HCT116 (cell line): ENCODE results near the gene SHROOM1. TPM values are rescaled to one million over a fixed set of nuclear protein-coding genes. Genes with fewer than 3 reads are reported as not detected.

ENCODE experiments used
- ATAC-seq: fragments of 200-7000 bp; cut with Tn5 transposase; 2 replicates; pipeline ENCODE4 v1.9.1; 2020; ENCODE audit warnings: mild to moderate bottlenecking, moderate library complexity
- BruUV-seq: library from RNA; stranded (reverse); fragments of 400-500 nt; replicated peaks from 2 replicates; lab custom pipeline; 2021; lab: Mats Ljungman, UMichigan
- CTCF ChIA-PET: fragments of 300-600 bp; sonication (Branson Sonifier 250); formaldehyde crosslinking; loops from one replicate; lab custom pipeline; 2021; ENCODE audit warnings: antibody characterized with exemption; lab: Charles Lee
- POLR2A ChIA-PET: fragments of 300-600, 350-600 bp; sonication (Branson Sonifier 250); formaldehyde crosslinking; loops from one replicate; lab custom pipeline; 2021; ENCODE audit warnings: antibody characterized with exemption; lab: Charles Lee
- RAD21 ChIA-PET, 2 experiments: fragments of 300-600 bp; sonication (Branson Sonifier 250); formaldehyde crosslinking; loops; one replicate each; lab custom pipeline; 2023; ENCODE audit warnings: low total read pairs in 2 of 2; ENCODE audit not compliant: uncharacterized antibody in 2 of 2, unreplicated experiment in 2 of 2, low non-redundant PET in 1 of 2; lab: Charles Lee
- DNase-seq: peaks from one replicate; pipeline ENCODE4 v3.0.0-alpha.2; 2010; ENCODE audit warnings: low read depth, low spot score
- H2AFZ ChIP-seq: fragments of 200-600 bp; shearing (Covaris generic), sonication (generic); 2 replicates; pipeline ENCODE4 v1.6.1; 2017; ENCODE audit warnings: low read depth, mixed run types, mixed read lengths, antibody characterized with exemption, low read length; ENCODE audit not compliant: poor library complexity, severe bottlenecking
- H3K27ac ChIP-seq: 2 replicates; pipeline ENCODE4 v1.5.1; 2012; ENCODE audit warnings: low read depth, low read length
- H3K27me3 ChIP-seq: fragments of 200-600 bp; sonication (generic); 2 replicates; pipeline ENCODE4 v1.6.1; 2016; ENCODE audit warnings: mixed run types, low read length, mixed read lengths; ENCODE audit not compliant: insufficient read depth
- H3K36me3 ChIP-seq, 2 experiments: fragments of 200-500 bp in 1 of 2; fragments of 200-600 bp in 1 of 2; sonication (Bioruptor generic) in 1 of 2; sonication (generic) in 1 of 2; 2 replicates each; pipeline versions ENCODE4 v1.5.1 to v1.6.1; 2014 to 2016; ENCODE audit warnings: low read length in 2 of 2, inconsistent platforms in 1 of 2, mixed read lengths in 1 of 2, mixed run types in 1 of 2; ENCODE audit not compliant: insufficient read depth in 2 of 2, control insufficient read depth in 1 of 2
- H3K4me1 ChIP-seq, 2 experiments: fragments of 200-600 bp in 1 of 2; sonication (generic) in 1 of 2; 2 replicates each; pipeline versions ENCODE4 v1.5.1 to v1.6.1; 2012 to 2017; ENCODE audit warnings: low read length in 2 of 2, inconsistent platforms in 1 of 2, mild to moderate bottlenecking in 1 of 2, mixed read lengths in 1 of 2, mixed run types in 1 of 2, moderate library complexity in 1 of 2; ENCODE audit not compliant: insufficient read depth in 2 of 2, control insufficient read depth in 1 of 2
- H3K4me2 ChIP-seq: fragments of 200-600 bp; sonication (generic); 2 replicates; pipeline ENCODE4 v1.6.1; 2017; ENCODE audit warnings: mixed run types, low read length, mixed read lengths
- H3K4me3 ChIP-seq, 2 experiments: fragments of 200-600 bp in 1 of 2; sonication (generic) in 1 of 2; replicated peaks in 1 of 2; 2 replicates each; pipeline ENCODE4 v1.5.1; 2011 to 2016; ENCODE audit warnings: low read length in 2 of 2, control low read depth in 1 of 2, low read depth in 1 of 2, mild to moderate bottlenecking in 1 of 2, mixed read lengths in 1 of 2, mixed run types in 1 of 2
- H3K79me2 ChIP-seq: fragments of 200-600 bp; sonication (generic); 2 replicates; pipeline ENCODE4 v1.6.1; 2017; ENCODE audit warnings: mild to moderate bottlenecking, mixed run types, low read length, moderate library complexity, mixed read lengths; ENCODE audit not compliant: insufficient read depth
- H3K9ac ChIP-seq: fragments of 200-600 bp; sonication (generic); 2 replicates; pipeline ENCODE4 v1.6.1; 2016; ENCODE audit warnings: low read length, mixed read lengths
- H3K9me2 ChIP-seq: fragments of 200-600 bp; sonication (generic), shearing (Covaris generic); 2 replicates; pipeline ENCODE4 v1.6.1; 2017; ENCODE audit warnings: mixed run types, mild to moderate bottlenecking, moderate library complexity; ENCODE audit not compliant: insufficient read depth
- H3K9me3 ChIP-seq, 2 experiments: fragments of 200-500 bp in 1 of 2; fragments of 200-600 bp in 1 of 2; sonication (Bioruptor generic) in 1 of 2; sonication (generic) in 1 of 2; 2 replicates each; pipeline ENCODE4 v1.6.1; 2014 to 2017; ENCODE audit warnings: low read length in 2 of 2, mixed read lengths in 2 of 2, inconsistent platforms in 1 of 2, low read depth in 1 of 2, mild to moderate bottlenecking in 1 of 2, mixed run types in 1 of 2, moderate library complexity in 1 of 2; ENCODE audit not compliant: control insufficient read depth in 1 of 2, insufficient read depth in 1 of 2
- H4K20me1 ChIP-seq: fragments of 200-600 bp; sonication (generic), shearing (Covaris generic); 2 replicates; pipeline ENCODE4 v1.6.1; 2017; ENCODE audit warnings: mixed run types, mild to moderate bottlenecking, moderate library complexity; ENCODE audit not compliant: insufficient read depth
- CEBPB ChIP-seq: IDR thresholded peaks from 2 replicates; pipeline ENCODE4 v1.6.1; 2012; ENCODE audit warnings: low read depth
- EZH2 ChIP-seq: fragments of 200-600 bp; sonication (generic); IDR thresholded peaks from 2 replicates; pipeline ENCODE4 v1.6.1; 2017; ENCODE audit warnings: antibody characterized with exemption, mixed run types
- POLR2A ChIP-seq: IDR thresholded peaks from 2 replicates; pipeline ENCODE4 v1.7.0; 2011; ENCODE audit warnings: borderline replicate concordance; ENCODE audit not compliant: insufficient read depth, insufficient read length; ENCODE audit errors: extremely low read depth
- YY1 ChIP-seq: IDR thresholded peaks from 2 replicates; pipeline ENCODE4 v1.6.1; 2011; ENCODE audit warnings: low read length, low read depth, moderate library complexity, mild to moderate bottlenecking; ENCODE audit not compliant: insufficient replicate concordance; ENCODE audit errors: extremely low read depth
- ZBTB33 ChIP-seq: IDR thresholded peaks from 2 replicates; pipeline ENCODE4 v1.6.1; 2011; ENCODE audit warnings: mild to moderate bottlenecking, low read length, moderate library complexity; ENCODE audit not compliant: insufficient replicate concordance; ENCODE audit errors: extremely low read depth
- ZFX ChIP-seq: fragments of 450-650 bp; IDR thresholded peaks from 2 replicates; pipeline ENCODE4 v1.6.1; 2017
- intact Hi-C: fragments of 100-400 bp; cut with micrococcal nuclease; formaldehyde crosslinking; loops from 2 replicates; pipeline ENCODE4 v1.10.0; 2022
- total RNA-seq: library from RNA; stranded (reverse); gene quantifications from one replicate; pipeline ENCODE4 v1.2.1, GENCODE V29; 2021; ENCODE audit not compliant: unreplicated experiment

SHROOM1 gene
- total RNA-seq, 1 experiment from 2014 or later: 9.5 TPM

- no peaks in the 10 kb centered on the region for H3K9me2 ChIP-seq
- H3K4me3 ChIP-seq: no peak overlapping the region
- no peaks in the 10 kb centered on the region for H4K20me1 ChIP-seq
- ATAC-seq: no peak
- ChIA-PET POLR2A (no interaction called here), CTCF (no interaction called here), RAD21 (no interaction called here)
- BruUV-seq: no TSS peak
- TF ChIP-seq ZBTB33: no peak
- no peak for TF ChIP-seq CEBPB
- TF ChIP-seq ZFX: no peak
- TF ChIP-seq POLR2A: no peak
- TF ChIP-seq YY1: no peak
- no peak overlapping the region for H3K9ac ChIP-seq
- no peaks in the 10 kb centered on the region for H3K9me3 ChIP-seq
- no peak overlapping the region for H2AFZ ChIP-seq
- no peak overlapping the region for H3K27ac ChIP-seq
- H3K4me1 ChIP-seq: no peaks in the 10 kb centered on the region
- H3K36me3 ChIP-seq: peaks cover 12 to 31% of the 10 kb centered on the region in 2 experiments; a peak in 3 of 4 replicates
- H3K79me2 ChIP-seq: no peaks in the 10 kb centered on the region
- intact Hi-C loops: no loop called here
- no peak for DNase-seq
- no peaks in the 10 kb centered on the region for H3K27me3 ChIP-seq
- no peak overlapping the region for H3K4me2 ChIP-seq
These were observed 47.0 kb upstream of the SHROOM1 start for GRCh38 chr5:132877466-132877865.

GRCh38 chr5:132876020-132876759 lies 45.7 kb upstream of the SHROOM1 start:
- POLR2A ChIA-PET: no interaction called here
- Histone ChIP-seq H2AFZ (no peak overlapping the region), H3K9me2 (no peaks in the 10 kb centered on the region), H3K36me3 (peaks cover 12 to 23% of the 10 kb centered on the region in 2 experiments; a peak in 3 of 4 replicates), H3K27ac (no peak overlapping the region), H3K4me3 (no peak overlapping the region), H4K20me1 (no peaks in the 10 kb centered on the region), H3K9me3 (no peaks in the 10 kb centered on the region), H3K4me1 (no peaks in the 10 kb centered on the region), H3K27me3 (no peaks in the 10 kb centered on the region), H3K9ac (no peak overlapping the region), H3K79me2 (no peaks in the 10 kb centered on the region), H3K4me2 (no peak overlapping the region)
- BruUV-seq: no TSS peak
- ATAC-seq (no peak), DNase-seq (no peak)
- RAD21 ChIA-PET: no interaction called here
- intact Hi-C loops: no loop called here
- TF ChIP-seq ZBTB33 (no peak), POLR2A (no peak), EZH2 (no peak)
- CTCF ChIA-PET: no interaction called here
